BJ (cell line): ENCODE data around the gene P2RX4. TPM values are rescaled to one million over a fixed set of nuclear protein-coding genes. Genes with fewer than 3 reads are reported as not detected.

Source experiments
- CTCF ChIA-PET: fragments of 350-600 bp; formaldehyde crosslinking; extraction: SDS; loops from one replicate; lab custom pipeline; 2021; ENCODE audit warnings: antibody characterized with exemption, inconsistent platforms; lab: Yijun Ruan, JAX
- POLR2A ChIA-PET: fragments of 300-600 bp; sonication (Branson Sonifier 250); formaldehyde crosslinking; extraction: SDS; loops from one replicate; lab custom pipeline; 2021; ENCODE audit warnings: antibody characterized with exemption; lab: Charles Lee
- DNase-seq: peaks from one replicate; pipeline ENCODE4 v3.0.0-alpha.2; 2011; ENCODE audit warnings: low read depth
- H3K27me3 ChIP-seq: 2 replicates; pipeline ENCODE4 v1.6.0; 2011; ENCODE audit warnings: low read length; ENCODE audit not compliant: control insufficient read depth, insufficient read depth
- H3K36me3 ChIP-seq: 2 replicates; pipeline ENCODE4 v1.5.1; 2011; ENCODE audit warnings: low read length; ENCODE audit not compliant: control insufficient read depth, insufficient read depth
- H3K4me3 ChIP-seq: 2 replicates; pipeline ENCODE4 v1.5.1; 2011; ENCODE audit warnings: low read depth, mild to moderate bottlenecking, control low read depth, low read length
- CTCF ChIP-seq: IDR thresholded peaks from 2 replicates; pipeline ENCODE4 v1.5.1; 2011; ENCODE audit warnings: low read depth, mild to moderate bottlenecking, control low read depth, inconsistent platforms, low read length, moderate library complexity; ENCODE audit not compliant: insufficient read depth
- polyA plus RNA-seq: library from polyadenylated mRNA; depleted of rRNA; stranded (reverse); fragments of >200 nt; gene quantifications from 2 replicates; pipeline ENCODE4 v1.2.3, GENCODE V29; 2011

P2RX4 gene
- polyA plus RNA-seq, 1 experiment, result 25.8 TPM

- DNase-seq, result no peak
- TF ChIP-seq CTCF, result no peak
- POLR2A ChIA-PET, result no interaction called here
These were observed 50.2 kb downstream of the P2RX4 start for GRCh38 chr12:121260091-121260490.

GRCh38 chr12:121261398-121261797 lies 51.5 kb downstream of the P2RX4 start:
- POLR2A ChIA-PET, result no interaction called here
- peaks cover 25% of the 10 kb centered on the region for H3K36me3 ChIP-seq
- DNase-seq, result no peak
- no peak for TF ChIP-seq CTCF
- CTCF ChIA-PET, result no interaction called here
- H3K4me3 ChIP-seq, result no peak overlapping the region
- H3K27me3 ChIP-seq, result no peaks in the 10 kb centered on the region

More at GRCh38 chr12:121260091-121260490, 50.2 kb downstream of the P2RX4 start:
- Histone ChIP-seq H3K4me3 (no peak overlapping the region), H3K27me3 (no peaks in the 10 kb centered on the region), H3K36me3 (peaks cover 29% of the 10 kb centered on the region)
- CTCF ChIA-PET, result interaction anchor here (1.4 kb wide), 1 partner anchor 29 kb away, joined by 3 read pairs; no protein-coding TSS in a partner anchor

- no peak for DNase-seq
- POLR2A ChIA-PET, result no interaction called here
- TF ChIP-seq CTCF, result no peak
- H3K36me3 ChIP-seq, result peaks cover 26% of the 10 kb centered on the region
- CTCF ChIA-PET, result no interaction called here
- H3K27me3 ChIP-seq, result no peaks in the 10 kb centered on the region
- H3K4me3 ChIP-seq, result no peak overlapping the region
These were observed 53.4 kb downstream of the P2RX4 start for GRCh38 chr12:121263206-121263935.

GRCh38 chr12:121264135-121264534 lies 54.2 kb downstream of the P2RX4 start:
- ChIA-PET POLR2A (no interaction called here), CTCF (no interaction called here)
- no peak for TF ChIP-seq CTCF
- H3K36me3 ChIP-seq, result peaks cover 26% of the 10 kb centered on the region
- H3K4me3 ChIP-seq, result no peak overlapping the region
- no peak for DNase-seq
- no peaks in the 10 kb centered on the region for H3K27me3 ChIP-seq

- H3K4me3 ChIP-seq, result no peak overlapping the region
- H3K36me3 ChIP-seq, result peaks cover 25% of the 10 kb centered on the region
- DNase-seq, result no peak
- POLR2A ChIA-PET, result no interaction called here
- TF ChIP-seq CTCF, result no peak
- CTCF ChIA-PET, result no interaction called here
- no peaks in the 10 kb centered on the region for H3K27me3 ChIP-seq
These were observed 55.1 kb downstream of the P2RX4 start for GRCh38 chr12:121264951-121265515.
